Fibroblast of mammary gland (primary cell): ENCODE measurements around the gene ATRN.
"Not testable (repeated sequence)": the region's sequence is repeated elsewhere in the genome, so short reads cannot be mapped to it uniquely, and the experiment has no call there.

Experiments used
- DNase-seq: peaks from one replicate; pipeline ENCODE4 v3.0.0-alpha.2; 2010; ENCODE audit warnings: low read depth
- H3K4me3 ChIP-seq: 2 replicates; pipeline ENCODE4 v1.5.1; 2011; ENCODE audit warnings: low read depth, mild to moderate bottlenecking, low read length, moderate library complexity; ENCODE audit not compliant: control insufficient read depth
- TF ChIP-seq, protein P1 (sequence below): conservative IDR thresholded peaks from 2 replicates; pipeline ENCODE4 v1.5.1; 2011; ENCODE audit warnings: low read depth, low read length, inconsistent platforms; ENCODE audit not compliant: control insufficient read depth, insufficient read depth

ATRN gene

DNA sequence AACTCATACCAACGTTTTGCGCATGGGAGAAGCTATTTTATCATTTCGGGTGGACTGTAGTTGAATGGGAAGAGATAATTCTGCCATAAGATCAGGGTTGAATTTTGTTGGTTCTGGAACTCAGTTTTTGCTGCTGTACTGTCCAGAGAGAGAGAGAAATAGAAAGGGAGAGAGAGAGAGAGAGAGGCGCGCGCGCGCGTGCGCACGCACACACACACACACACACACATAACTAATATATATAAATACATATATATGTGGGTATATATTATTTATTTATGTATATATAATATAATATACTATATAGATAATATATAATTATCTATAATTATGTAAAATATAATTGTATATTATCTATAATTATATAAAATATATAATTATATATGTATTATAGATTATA lies 21.9 kb downstream of the ATRN start:
- no peak overlapping the region for H3K4me3 ChIP-seq
- TF ChIP-seq, protein P1, sequence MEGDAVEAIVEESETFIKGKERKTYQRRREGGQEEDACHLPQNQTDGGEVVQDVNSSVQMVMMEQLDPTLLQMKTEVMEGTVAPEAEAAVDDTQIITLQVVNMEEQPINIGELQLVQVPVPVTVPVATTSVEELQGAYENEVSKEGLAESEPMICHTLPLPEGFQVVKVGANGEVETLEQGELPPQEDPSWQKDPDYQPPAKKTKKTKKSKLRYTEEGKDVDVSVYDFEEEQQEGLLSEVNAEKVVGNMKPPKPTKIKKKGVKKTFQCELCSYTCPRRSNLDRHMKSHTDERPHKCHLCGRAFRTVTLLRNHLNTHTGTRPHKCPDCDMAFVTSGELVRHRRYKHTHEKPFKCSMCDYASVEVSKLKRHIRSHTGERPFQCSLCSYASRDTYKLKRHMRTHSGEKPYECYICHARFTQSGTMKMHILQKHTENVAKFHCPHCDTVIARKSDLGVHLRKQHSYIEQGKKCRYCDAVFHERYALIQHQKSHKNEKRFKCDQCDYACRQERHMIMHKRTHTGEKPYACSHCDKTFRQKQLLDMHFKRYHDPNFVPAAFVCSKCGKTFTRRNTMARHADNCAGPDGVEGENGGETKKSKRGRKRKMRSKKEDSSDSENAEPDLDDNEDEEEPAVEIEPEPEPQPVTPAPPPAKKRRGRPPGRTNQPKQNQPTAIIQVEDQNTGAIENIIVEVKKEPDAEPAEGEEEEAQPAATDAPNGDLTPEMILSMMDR: no peak
- DNase-seq: no peak

DNA sequence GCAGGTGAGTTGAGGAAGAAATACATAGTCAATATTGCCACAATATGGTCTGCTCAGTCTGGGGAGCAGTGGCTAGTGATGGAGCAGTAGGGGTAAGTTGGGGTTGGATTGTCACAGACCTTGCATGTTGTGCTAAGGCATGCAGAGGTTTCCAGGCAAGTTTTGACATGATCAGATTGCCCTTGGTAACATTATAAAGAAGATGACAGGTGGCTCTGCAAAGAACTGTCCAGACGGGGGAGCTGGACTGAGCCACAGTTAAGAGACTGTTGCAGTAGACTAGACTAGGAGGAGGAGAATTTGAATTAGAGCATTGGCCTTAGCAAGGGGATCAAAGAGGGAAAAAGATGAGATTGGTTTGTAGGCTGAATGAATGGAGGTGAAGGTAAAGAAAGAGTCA lies 23.4 kb downstream of the ATRN start:
- DNase-seq: no peak

DNA sequence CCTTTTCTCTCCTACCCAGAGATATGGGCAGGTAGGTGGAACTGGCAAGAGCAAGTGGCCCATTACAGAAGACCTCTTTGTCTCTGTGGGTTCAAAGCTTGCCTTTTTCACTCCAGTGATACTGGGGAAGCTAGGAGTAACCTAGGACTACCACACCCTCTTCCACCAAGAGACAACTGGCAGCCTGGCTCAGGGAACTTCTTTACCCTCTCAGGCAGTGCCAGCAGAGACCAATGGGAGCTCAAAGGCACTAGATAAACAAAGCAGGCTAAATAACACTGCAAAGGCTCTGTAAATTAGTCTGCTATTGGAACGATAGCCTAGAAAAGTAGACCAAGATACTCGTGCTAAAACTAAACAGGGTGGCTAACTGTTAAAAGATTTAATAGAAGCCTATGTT lies 32.1 kb downstream of the ATRN start:
- H3K4me3 ChIP-seq: no peak overlapping the region
- DNase-seq: no peak
- TF ChIP-seq, protein P1: no peak

More for the DNA sequence above, 23.4 kb downstream of the ATRN start:
- no peak overlapping the region for H3K4me3 ChIP-seq
- TF ChIP-seq, protein P1: no peak

DNA sequence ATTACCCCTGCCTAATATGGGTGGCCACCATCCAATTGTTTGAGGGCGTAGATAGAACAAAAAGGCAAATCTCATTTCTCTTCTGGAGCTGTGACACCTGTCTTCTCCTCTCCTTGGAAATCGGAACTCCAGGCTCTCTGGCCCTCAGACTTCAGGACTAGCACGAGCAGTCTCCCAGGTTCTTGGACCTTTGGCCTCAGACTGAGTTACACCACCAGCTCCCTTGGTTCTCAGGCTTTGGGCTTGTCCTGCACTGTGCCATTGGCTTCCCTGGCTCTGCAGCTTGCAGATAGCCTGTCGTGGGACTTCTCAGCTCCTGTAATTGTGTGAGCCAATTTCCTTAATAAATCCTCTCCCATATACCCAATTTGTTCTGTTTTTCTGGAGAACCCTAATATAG lies 34.3 kb downstream of the ATRN start:
- no peak overlapping the region for H3K4me3 ChIP-seq
- no peak for DNase-seq
- TF ChIP-seq, protein P1: no peak

DNA sequence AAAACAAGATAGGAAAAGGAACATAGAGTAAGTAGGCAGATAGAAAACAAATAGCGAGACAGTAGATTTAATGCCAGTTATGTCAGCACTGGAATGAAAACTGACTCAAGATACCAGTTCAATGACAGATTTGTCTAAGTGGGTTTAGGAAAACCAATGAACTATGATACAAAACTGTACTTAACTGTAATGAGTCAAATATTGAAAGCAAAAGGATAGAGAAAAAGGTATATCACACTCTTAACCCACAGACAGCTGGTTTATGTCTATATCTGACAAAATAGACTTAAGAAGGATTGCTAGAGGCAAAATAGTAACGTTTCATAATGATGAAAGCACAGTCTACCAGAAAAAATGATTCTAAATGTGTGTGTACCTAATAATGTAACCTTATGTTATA lies 38.2 kb downstream of the ATRN start:
- DNase-seq: no peak

DNA sequence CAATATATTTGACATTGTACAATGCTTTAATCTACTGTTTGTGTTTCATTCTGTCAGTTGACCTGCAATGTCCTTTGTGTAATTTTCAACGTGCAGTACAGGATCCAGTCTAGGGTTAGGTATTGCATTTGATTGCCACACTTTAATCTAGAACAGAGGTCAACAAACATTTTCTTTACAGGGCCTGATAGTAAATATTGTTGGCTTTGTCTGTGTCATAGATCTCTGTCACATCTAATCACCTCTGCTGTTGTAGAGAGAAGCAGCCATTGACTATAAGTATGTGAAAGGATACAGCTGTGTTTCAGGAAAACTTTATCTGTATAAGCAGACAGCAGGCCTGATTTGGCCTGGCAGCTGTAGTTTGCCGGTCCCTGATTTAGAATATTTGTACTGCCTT lies 39.3 kb downstream of the ATRN start:
- DNase-seq: no peak
- TF ChIP-seq, protein P1: no peak

More for the DNA sequence above, 38.2 kb downstream of the ATRN start:
- TF ChIP-seq, protein P1: no peak
- no peak overlapping the region for H3K4me3 ChIP-seq

DNA sequence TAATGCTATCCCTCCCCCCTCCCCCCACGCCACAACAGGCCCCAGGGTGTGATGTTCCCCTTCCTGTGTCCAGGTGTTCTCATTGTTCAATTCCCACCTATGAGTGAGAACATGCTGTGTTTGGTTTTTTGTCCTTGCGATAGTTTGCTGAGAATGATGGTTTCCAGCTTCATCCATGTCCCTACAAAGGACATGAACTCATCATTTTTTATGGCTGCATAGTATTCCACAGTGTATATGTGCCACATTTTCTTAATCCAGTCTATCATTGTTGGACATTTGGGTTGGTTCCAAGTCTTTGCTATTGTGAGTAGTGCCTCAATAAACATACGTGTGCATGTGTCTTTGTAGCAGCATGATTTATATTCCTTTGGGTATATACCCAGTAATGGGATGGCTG lies 41.4 kb downstream of the ATRN start:
- H3K4me3 ChIP-seq, DNase-seq: not testable (repeated sequence)

More for the DNA sequence above, 39.3 kb downstream of the ATRN start:
- no peak overlapping the region for H3K4me3 ChIP-seq
